ENCODE data around the gene PIK3R4.

- TF ChIP-seq CTCF (optimal IDR thresholded peaks at IDR 0.05 in 1 of 3, IDR thresholded peaks at IDR 0.05 in 1 of 3, conservative IDR thresholded peaks at IDR 0.05 in 1 of 3; ENCODE audit: extremely low read depth in 1 of 3, insufficient read depth in 2 of 3, low read length in 3 of 3) (no peak), EZH2 (IDR thresholded peaks at IDR 0.05; ENCODE audit: low read length) (no peak)
Observed at GRCh38 chr3:130648293-130648692, 98.3 kb downstream of the PIK3R4 start.
